Neuron (in vitro differentiated cells): ENCODE results near the gene HPD.
A peak's percentile ranks its signal among the peaks of the same experiment; 100 is the strongest.
"Not testable (repeated sequence)": the region's sequence is repeated elsewhere in the genome, so short reads cannot be mapped to it uniquely, and the experiment has no call there.

ENCODE experiments used
- H2AFZ ChIP-seq: one replicate; pipeline ENCODE4 v1.6.1; 2013; ENCODE audit warnings: low read depth, mild to moderate bottlenecking, inconsistent platforms, low read length, moderate library complexity
- H3K27me3 ChIP-seq: one replicate; pipeline ENCODE4 v1.6.1; 2013; ENCODE audit warnings: low read length; ENCODE audit not compliant: insufficient read depth
- H3K36me3 ChIP-seq: one replicate; pipeline ENCODE4 v1.6.1; 2013; ENCODE audit warnings: low read length; ENCODE audit not compliant: insufficient read depth
- H3K4me1 ChIP-seq: one replicate; pipeline ENCODE4 v1.6.1; 2013; ENCODE audit warnings: low read length; ENCODE audit not compliant: insufficient read depth
- H3K4me3 ChIP-seq: 2 replicates; pipeline ENCODE4 v1.5.1; 2013; ENCODE audit warnings: mild to moderate bottlenecking, low read length, moderate library complexity
- H3K9me3 ChIP-seq: one replicate; pipeline ENCODE4 v1.6.1; 2013; ENCODE audit warnings: low read length

HPD gene

DNA sequence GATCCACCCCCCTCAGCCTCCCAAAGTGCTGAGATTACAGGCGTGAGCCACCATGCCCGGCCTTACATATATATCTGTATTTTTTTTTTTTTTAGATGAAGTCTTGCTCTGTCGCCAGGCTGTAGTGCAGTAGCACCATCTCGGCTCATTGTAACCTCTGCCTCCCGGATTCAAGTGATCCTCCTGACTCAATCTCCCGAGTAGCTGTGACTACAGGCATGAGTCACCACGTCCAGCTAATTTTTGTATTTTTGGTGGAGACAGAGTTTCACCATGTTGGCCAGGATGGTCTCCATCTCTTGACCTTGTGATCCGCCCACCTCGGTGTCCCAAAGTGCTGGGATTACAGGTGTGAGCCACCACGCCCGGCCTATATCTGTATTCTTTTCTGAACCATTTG, 26.5 kb upstream of the HPD start:
- not testable (repeated sequence) for H2AFZ ChIP-seq

GRCh38 chr12:121883315-121883660, 24.6 kb upstream of the HPD start:
- no peak overlapping the region for H3K4me3 ChIP-seq
- no peaks in the 10 kb centered on the region for H3K36me3 ChIP-seq
- peaks cover 7% of the 10 kb centered on the region for H3K27me3 ChIP-seq
- H2AFZ ChIP-seq: no peak overlapping the region
- H3K9me3 ChIP-seq: no peaks in the 10 kb centered on the region
- no peaks in the 10 kb centered on the region for H3K4me1 ChIP-seq

More for the DNA sequence above, 26.5 kb upstream of the HPD start:
- not testable (repeated sequence) for H3K4me3 ChIP-seq, H3K27me3 ChIP-seq, H3K36me3 ChIP-seq, H3K9me3 ChIP-seq
- H3K4me1 ChIP-seq: peaks cover 10% of the 10 kb centered on the region

GRCh38 chr12:121876080-121876447, 17.4 kb upstream of the HPD start:
- H3K4me1 ChIP-seq, H3K9me3 ChIP-seq, H3K36me3 ChIP-seq, H3K27me3 ChIP-seq, H3K4me3 ChIP-seq, H2AFZ ChIP-seq: not testable (repeated sequence)

DNA sequence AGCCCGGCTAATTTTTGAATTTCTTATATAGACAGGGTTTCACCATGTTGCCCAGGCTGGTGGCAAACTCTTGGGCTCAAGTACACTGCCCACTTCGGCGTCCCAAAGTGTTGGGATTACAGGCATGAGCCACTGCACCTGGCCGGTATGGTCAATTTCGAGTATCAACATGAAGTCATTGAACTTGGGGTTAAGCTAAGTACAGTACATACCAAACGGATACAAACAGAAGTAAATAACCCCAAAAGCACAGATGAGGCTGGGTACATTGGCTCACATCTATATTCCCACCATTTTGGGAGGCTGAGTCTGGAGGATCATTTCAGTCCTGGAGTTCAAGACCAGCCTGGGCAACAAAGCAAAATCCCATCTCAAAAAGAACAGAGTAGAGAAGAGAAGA, 16.9 kb upstream of the HPD start:
- H3K4me3 ChIP-seq: no peak overlapping the region
- no peaks in the 10 kb centered on the region for H3K27me3 ChIP-seq
- H3K36me3 ChIP-seq: no peaks in the 10 kb centered on the region
- H2AFZ ChIP-seq: no peak overlapping the region
- H3K4me1 ChIP-seq: no peaks in the 10 kb centered on the region
- no peaks in the 10 kb centered on the region for H3K9me3 ChIP-seq

- H3K9me3 ChIP-seq: no peaks in the 10 kb centered on the region
- H3K4me3 ChIP-seq: no peak overlapping the region
- H2AFZ ChIP-seq: no peak overlapping the region
- H3K36me3 ChIP-seq: no peaks in the 10 kb centered on the region
- no peaks in the 10 kb centered on the region for H3K4me1 ChIP-seq
- no peaks in the 10 kb centered on the region for H3K27me3 ChIP-seq
Measured at GRCh38 chr12:121874071-121874470, 15.4 kb upstream of the HPD start.

DNA sequence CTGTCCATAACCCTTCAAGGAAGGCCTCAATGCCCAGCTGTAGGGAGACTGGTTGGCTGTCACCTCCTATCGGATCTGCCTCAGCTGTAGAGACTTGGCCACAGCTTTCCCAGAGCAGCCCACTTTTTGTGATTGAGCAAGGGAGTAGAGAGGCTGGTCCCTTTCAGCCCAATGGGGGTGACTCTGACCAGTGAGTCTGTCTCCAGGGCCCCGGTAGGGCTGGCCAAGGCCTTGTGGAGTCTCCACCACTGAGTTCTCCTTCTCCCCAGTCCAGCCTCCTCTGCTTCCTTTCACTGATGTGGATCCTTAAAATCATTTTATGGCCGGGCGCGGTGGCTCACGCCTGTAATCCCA, 14.5 kb upstream of the HPD start:
- H3K9me3 ChIP-seq: no peaks in the 10 kb centered on the region
- no peak overlapping the region for H3K4me3 ChIP-seq
- H3K27me3 ChIP-seq: no peaks in the 10 kb centered on the region
- H3K36me3 ChIP-seq: no peaks in the 10 kb centered on the region
- no peaks in the 10 kb centered on the region for H3K4me1 ChIP-seq
- no peak overlapping the region for H2AFZ ChIP-seq

DNA sequence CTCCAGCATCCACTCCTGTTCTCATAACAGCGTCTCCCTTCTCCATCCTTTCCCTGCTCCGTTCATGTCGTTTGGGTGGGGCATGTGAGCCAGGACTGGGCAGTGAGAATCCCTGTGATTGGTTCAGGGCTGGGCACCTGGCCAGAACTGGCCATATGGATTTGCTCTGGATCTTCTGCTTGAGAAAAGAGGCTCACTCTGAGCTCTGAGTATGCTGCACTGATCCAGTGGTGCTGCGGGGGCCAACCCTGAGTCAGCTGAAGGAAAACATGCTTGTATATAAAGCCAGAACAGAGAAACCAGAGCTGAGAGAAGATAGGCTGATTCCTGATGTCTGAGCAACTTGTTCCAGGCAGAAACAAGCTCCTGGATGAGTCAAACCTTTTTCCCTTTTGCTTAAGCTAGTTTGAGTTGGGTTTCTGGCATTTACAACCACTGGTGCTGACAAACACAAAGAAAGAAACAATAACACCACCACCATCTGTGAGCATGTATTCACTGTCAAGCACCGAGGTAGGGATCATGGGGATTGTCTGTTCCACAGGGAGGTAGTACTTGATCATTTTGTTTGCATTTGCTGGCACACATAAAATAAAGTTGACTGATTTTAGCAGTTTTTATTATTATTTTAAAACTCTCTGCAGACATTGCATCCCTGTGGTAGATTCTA, 14.0 kb upstream of the HPD start:
- Histone ChIP-seq H3K4me1 (no peaks in the 10 kb centered on the region), H3K9me3 (no peaks in the 10 kb centered on the region), H2AFZ (no peak overlapping the region), H3K27me3 (no peaks in the 10 kb centered on the region), H3K4me3 (no peak overlapping the region), H3K36me3 (no peaks in the 10 kb centered on the region)

DNA sequence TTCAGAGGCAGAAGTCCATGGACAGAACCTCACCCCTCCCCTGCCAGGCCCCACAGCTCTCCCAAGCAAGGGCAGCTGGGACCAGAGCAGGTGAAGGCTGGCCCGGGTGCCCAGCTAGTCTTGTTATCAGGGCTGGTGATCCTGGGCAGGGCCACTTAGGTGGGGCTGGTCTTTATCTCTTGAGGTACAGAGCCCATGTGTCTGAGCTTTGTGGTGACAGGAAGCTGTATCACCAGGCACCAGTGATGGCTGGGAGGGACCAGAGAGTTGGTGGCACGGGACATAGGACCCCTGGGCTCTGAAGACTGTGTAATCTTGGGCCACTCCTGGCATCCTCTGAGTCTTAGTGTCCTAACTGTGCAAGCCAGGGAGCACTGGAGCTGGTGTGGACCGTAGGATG, 12.8 kb upstream of the HPD start:
- Histone ChIP-seq H3K9me3 (no peaks in the 10 kb centered on the region), H3K27me3 (no peaks in the 10 kb centered on the region), H2AFZ (no peak overlapping the region), H3K36me3 (no peaks in the 10 kb centered on the region), H3K4me1 (no peaks in the 10 kb centered on the region), H3K4me3 (no peak overlapping the region)

DNA sequence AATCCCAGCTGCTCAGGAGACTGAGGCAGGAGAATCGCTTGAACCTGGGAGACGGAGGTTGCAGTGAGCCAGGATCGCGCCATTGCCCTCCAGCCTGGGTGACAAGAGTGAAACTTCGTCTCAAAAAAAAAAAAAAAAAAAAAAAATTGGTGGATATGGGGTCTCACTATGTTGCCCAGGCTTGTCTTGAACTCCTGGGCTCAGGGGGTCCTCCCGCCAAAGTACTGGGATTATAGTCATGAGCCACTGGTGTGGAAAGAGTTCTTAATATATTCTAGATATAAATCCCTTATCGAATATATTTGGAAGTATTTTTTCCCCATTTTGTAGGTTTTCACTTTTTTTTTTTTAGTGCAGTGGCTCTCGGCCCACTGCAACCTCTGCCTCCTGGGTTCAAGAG, 10.6 kb upstream of the HPD start:
- H3K36me3 ChIP-seq, H3K9me3 ChIP-seq, H3K27me3 ChIP-seq, H2AFZ ChIP-seq, H3K4me3 ChIP-seq, H3K4me1 ChIP-seq: not testable (repeated sequence)

GRCh38 chr12:121866331-121866730, 7.7 kb upstream of the HPD start:
- Histone ChIP-seq H3K36me3 (no peaks in the 10 kb centered on the region), H3K4me1 (peaks cover 7% of the 10 kb centered on the region), H3K4me3 (no peak overlapping the region), H2AFZ (no peak overlapping the region), H3K27me3 (no peaks in the 10 kb centered on the region), H3K9me3 (no peaks in the 10 kb centered on the region)

DNA sequence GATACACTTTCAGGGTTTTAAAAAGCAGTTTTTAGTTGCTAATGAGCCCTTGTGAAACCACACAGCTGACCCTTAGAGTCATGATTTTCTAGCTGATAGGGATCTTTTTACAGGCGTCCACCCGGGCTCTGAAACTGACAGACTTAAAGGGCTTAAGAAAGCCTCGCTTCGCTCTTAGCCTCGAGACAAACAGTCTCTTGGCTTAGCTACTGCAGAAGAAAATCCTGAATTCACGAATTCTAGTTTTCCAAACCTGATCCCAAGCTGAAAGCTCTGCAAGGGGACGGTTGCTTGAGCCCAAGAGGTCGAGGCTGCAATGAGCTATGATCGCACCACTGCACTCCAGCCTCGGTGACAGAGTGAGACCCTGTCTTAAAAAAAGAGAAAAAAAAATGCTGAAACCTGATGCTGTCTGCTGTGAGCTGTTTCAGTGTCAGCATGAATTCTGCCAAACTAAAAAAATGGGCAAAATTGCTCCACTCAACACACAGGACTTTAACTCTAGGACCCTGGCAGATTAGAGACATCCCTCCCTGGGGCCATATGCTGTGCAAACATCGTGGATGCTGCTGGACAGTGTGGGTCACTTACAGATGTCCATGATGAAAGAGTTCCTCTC, 3.1 kb upstream of the HPD start:
- H3K4me1 ChIP-seq: peaks cover 22% of the 10 kb centered on the region
- no peaks in the 10 kb centered on the region for H3K36me3 ChIP-seq
- peak overlapping the region; percentile 49 for H2AFZ ChIP-seq
- H3K27me3 ChIP-seq: no peaks in the 10 kb centered on the region
- peak overlapping the region; percentile 36 for H3K4me3 ChIP-seq
- no peaks in the 10 kb centered on the region for H3K9me3 ChIP-seq

DNA sequence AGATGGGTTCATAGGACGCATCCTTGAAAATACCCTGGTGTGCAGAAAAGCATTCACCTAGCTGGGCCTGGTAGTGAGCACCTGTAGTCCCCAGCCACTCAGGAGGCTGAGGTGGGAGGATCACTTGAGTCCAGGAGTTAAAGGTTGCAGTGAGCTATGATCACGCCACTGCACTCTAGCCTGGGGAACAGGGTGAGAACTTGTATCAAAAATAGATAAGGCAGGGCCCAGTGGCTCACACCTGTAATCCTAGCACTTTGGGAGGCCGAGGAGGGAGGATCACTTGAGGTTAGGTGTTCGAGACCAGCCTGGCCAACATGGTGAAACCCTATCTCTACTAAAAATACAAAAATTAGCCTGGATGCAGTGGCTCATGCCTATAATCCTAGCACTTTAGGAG, 2.0 kb upstream of the HPD start:
- H3K4me1 ChIP-seq: peaks cover 22% of the 10 kb centered on the region
- H3K36me3 ChIP-seq, H3K27me3 ChIP-seq, H2AFZ ChIP-seq, H3K4me3 ChIP-seq, H3K9me3 ChIP-seq: not testable (repeated sequence)

DNA sequence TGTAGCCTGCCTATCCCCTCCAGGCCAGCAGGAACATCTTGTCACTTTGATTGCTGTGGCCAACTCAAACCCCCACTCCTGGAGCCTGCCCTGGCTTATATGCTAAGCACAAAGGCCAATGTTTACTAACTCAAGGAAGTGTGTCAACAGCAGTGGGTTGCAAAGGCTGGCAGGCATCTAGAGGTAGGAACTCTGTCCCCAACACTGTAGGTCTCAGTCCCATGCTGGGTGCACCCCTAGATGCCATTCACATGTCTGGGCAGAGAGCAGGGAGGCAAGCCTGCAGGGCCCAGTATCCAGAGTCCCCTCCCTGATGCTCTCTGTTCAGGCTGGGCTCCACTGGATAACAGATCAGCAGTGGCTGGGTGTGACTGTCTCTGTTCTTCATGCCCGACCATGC, 1.6 kb upstream of the HPD start:
- Histone ChIP-seq H3K36me3 (no peaks in the 10 kb centered on the region), H3K4me3 (no peak overlapping the region), H3K4me1 (peaks cover 22% of the 10 kb centered on the region), H3K27me3 (no peaks in the 10 kb centered on the region), H3K9me3 (no peaks in the 10 kb centered on the region), H2AFZ (no peak overlapping the region)

- Histone ChIP-seq H3K36me3 (no peaks in the 10 kb centered on the region), H3K9me3 (no peaks in the 10 kb centered on the region), H3K4me3 (no peak overlapping the region), H3K4me1 (peaks cover 22% of the 10 kb centered on the region), H2AFZ (no peak overlapping the region), H3K27me3 (no peaks in the 10 kb centered on the region)
Measured at GRCh38 chr12:121858318-121858661, 369 bp downstream of the HPD start.
